ENCODE data around the gene JMJD8.

- TF ChIP-seq CTCF (conservative IDR thresholded peaks at IDR 0.05; ENCODE audit: low read length) (0 out of 2 replicates have a peak, but pooled peaks have one; percentile 10), EZH2phosphoT487 (IDR thresholded peaks at IDR 0.05; ENCODE audit: borderline replicate concordance, low read depth, low read length) (no peak)
Measured at GRCh38 chr16:706189-707061, 22.3 kb upstream of the JMJD8 start.
